WTC11 (cell line): Measurements from ENCODE around the gene OR51S1. TPM values are rescaled to one million over a fixed set of nuclear protein-coding genes. Genes with fewer than 3 reads are reported as not detected.

Experiments
- ATAC-seq: fragments of 200-7000 bp; cut with Tn5 transposase; 2 replicates; pipeline ENCODE4 v1.10.0; 2021; ENCODE audit warnings: mild to moderate bottlenecking, moderate library complexity
- Bru-seq: library from RNA; stranded (reverse); fragments of 400-500 nt; gene quantifications from one replicate; lab custom pipeline; 2021; lab: Mats Ljungman, UMichigan
- CTCF ChIA-PET: fragments of 300-600 bp; sonication (Branson Sonifier 250); formaldehyde crosslinking; loops from one replicate; lab custom pipeline; 2021; ENCODE audit warnings: antibody characterized with exemption; lab: Charles Lee
- POLR2A ChIA-PET: fragments of 350-600 bp; sonication (Branson Sonifier 250); formaldehyde crosslinking; loops from one replicate; lab custom pipeline; 2021; ENCODE audit warnings: antibody characterized with exemption; lab: Charles Lee
- DNase-seq: peaks from one replicate; pipeline ENCODE4 v3.0.0; 2021; ENCODE audit warnings: low spot score
- H3K27ac Mint-ChIP-seq: 2 replicates; pipeline ENCODE4 v1.8.0; 2021; ENCODE audit warnings: mixed read lengths
- H3K27me3 Mint-ChIP-seq: 2 replicates; pipeline ENCODE4 v1.8.0; 2021; ENCODE audit warnings: low read depth, mild to moderate bottlenecking, moderate library complexity, mixed read lengths
- H3K36me3 Mint-ChIP-seq: 2 replicates; pipeline ENCODE4 v1.8.0; 2021; ENCODE audit warnings: mixed read lengths
- H3K4me1 Mint-ChIP-seq: 2 replicates; pipeline ENCODE4 v1.8.0; 2022; ENCODE audit warnings: mixed read lengths
- H3K4me3 Mint-ChIP-seq: 2 replicates; pipeline ENCODE4 v1.8.0; 2021; ENCODE audit warnings: mild to moderate bottlenecking, moderate library complexity, mixed read lengths
- H3K9me3 Mint-ChIP-seq: 2 replicates; pipeline ENCODE4 v1.8.0; 2021; ENCODE audit warnings: mixed read lengths
- ELF4 ChIP-seq: sonication (generic); formaldehyde crosslinking; IDR thresholded peaks from 2 replicates; pipeline ENCODE4 v1.8.1; 2022; ENCODE audit warnings: low read depth, mild to moderate bottlenecking, moderate library complexity, missing genetic modification reagents
- JUN ChIP-seq: sonication (generic); formaldehyde crosslinking; IDR thresholded peaks from 2 replicates; pipeline ENCODE4 v1.8.0; 2023; ENCODE audit warnings: mild to moderate bottlenecking, missing genetic modification reagents
- NFATC4 ChIP-seq: fragments of 250-450 bp; sonication (Bioruptor Pico); IDR thresholded peaks from 2 replicates; pipeline ENCODE4 v1.9.0; 2021; ENCODE audit warnings: mild to moderate bottlenecking
- RELA ChIP-seq: sonication (generic); formaldehyde crosslinking; IDR thresholded peaks from 2 replicates; pipeline ENCODE4 v1.8.1; 2022; ENCODE audit warnings: missing genetic modification reagents, mild to moderate bottlenecking, borderline replicate concordance
- SMAD3 ChIP-seq: sonication (generic); formaldehyde crosslinking; IDR thresholded peaks from 2 replicates; pipeline ENCODE4 v1.8.0; 2022; ENCODE audit warnings: missing genetic modification reagents, mild to moderate bottlenecking, borderline replicate concordance
- SOX15 ChIP-seq: fragments of 250-450 bp; sonication (Bioruptor Pico); IDR thresholded peaks from 2 replicates; pipeline ENCODE4 v1.9.0; 2021; ENCODE audit warnings: mild to moderate bottlenecking
- ZNF219 ChIP-seq: sonication (generic); formaldehyde crosslinking; IDR thresholded peaks from 2 replicates; pipeline ENCODE4 v1.8.0; 2023; ENCODE audit warnings: missing genetic modification reagents, mild to moderate bottlenecking, borderline replicate concordance
- ZNF317 ChIP-seq: sonication (generic); formaldehyde crosslinking; IDR thresholded peaks from 2 replicates; pipeline ENCODE4 v1.8.1; 2023; ENCODE audit warnings: low read depth, mild to moderate bottlenecking, moderate library complexity, missing genetic modification reagents, borderline replicate concordance
- ZNF396 ChIP-seq: fragments of 250-450 bp; sonication (Bioruptor Pico); IDR thresholded peaks from 2 replicates; pipeline ENCODE4 v1.8.0; 2021; ENCODE audit warnings: mild to moderate bottlenecking, moderate library complexity, borderline replicate concordance
- long read RNA-seq, 3 experiments: library from RNA in 1 of 3; library from capped mRNA in 1 of 3; library from polyadenylated mRNA in 1 of 3; unstranded in 2 of 3; stranded (forward) in 1 of 3; transcript quantifications; one replicate each; pipeline ENCODE4 v2.0.0, GENCODE V29; 2021
- total RNA-seq: library from RNA; stranded (reverse); gene quantifications from 3 replicates; pipeline ENCODE4 v1.2.3, GENCODE V29; 2021
- TF ChIP-seq, protein P1 (sequence below): sonication (generic); formaldehyde crosslinking; IDR thresholded peaks from 2 replicates; pipeline ENCODE4 v1.8.1; 2023; ENCODE audit warnings: mild to moderate bottlenecking, missing genetic modification reagents
- TF ChIP-seq, protein P2 (sequence below): fragments of 250-450 bp; sonication (Bioruptor Pico); IDR thresholded peaks from 2 replicates; pipeline ENCODE4 v1.8.0; 2021; ENCODE audit warnings: mild to moderate bottlenecking
- TF ChIP-seq, protein P3 (sequence below): sonication (generic); formaldehyde crosslinking; IDR thresholded peaks from 2 replicates; pipeline ENCODE4 v1.8.1; 2022; ENCODE audit warnings: mild to moderate bottlenecking, missing genetic modification reagents, moderate library complexity, borderline replicate concordance
- TF ChIP-seq, protein P4 (sequence below): sonication (generic); formaldehyde crosslinking; IDR thresholded peaks from 2 replicates; pipeline ENCODE4 v1.8.1; 2023; ENCODE audit warnings: mild to moderate bottlenecking, moderate library complexity, missing genetic modification reagents
- TF ChIP-seq, protein P5 (sequence below): sonication (generic); formaldehyde crosslinking; IDR thresholded peaks from 2 replicates; pipeline ENCODE4 v1.8.1; 2023; ENCODE audit warnings: mild to moderate bottlenecking, missing genetic modification reagents
- TF ChIP-seq, protein P6 (sequence below): fragments of 250-450 bp; sonication (Bioruptor Pico); IDR thresholded peaks from 2 replicates; pipeline ENCODE4 v1.9.0; 2021; ENCODE audit warnings: mild to moderate bottlenecking, borderline replicate concordance

The OR51S1 gene, protein sequence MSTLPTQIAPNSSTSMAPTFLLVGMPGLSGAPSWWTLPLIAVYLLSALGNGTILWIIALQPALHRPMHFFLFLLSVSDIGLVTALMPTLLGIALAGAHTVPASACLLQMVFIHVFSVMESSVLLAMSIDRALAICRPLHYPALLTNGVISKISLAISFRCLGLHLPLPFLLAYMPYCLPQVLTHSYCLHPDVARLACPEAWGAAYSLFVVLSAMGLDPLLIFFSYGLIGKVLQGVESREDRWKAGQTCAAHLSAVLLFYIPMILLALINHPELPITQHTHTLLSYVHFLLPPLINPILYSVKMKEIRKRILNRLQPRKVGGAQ
- not detected in 3 replicates for total RNA-seq
- Bru-seq, nascent RNA, result not detected
- long read RNA-seq, experiment 1, result 0 reads
- long read RNA-seq, experiment 2, result 0 reads
- long read RNA-seq, experiment 3, result 0 reads

DNA sequence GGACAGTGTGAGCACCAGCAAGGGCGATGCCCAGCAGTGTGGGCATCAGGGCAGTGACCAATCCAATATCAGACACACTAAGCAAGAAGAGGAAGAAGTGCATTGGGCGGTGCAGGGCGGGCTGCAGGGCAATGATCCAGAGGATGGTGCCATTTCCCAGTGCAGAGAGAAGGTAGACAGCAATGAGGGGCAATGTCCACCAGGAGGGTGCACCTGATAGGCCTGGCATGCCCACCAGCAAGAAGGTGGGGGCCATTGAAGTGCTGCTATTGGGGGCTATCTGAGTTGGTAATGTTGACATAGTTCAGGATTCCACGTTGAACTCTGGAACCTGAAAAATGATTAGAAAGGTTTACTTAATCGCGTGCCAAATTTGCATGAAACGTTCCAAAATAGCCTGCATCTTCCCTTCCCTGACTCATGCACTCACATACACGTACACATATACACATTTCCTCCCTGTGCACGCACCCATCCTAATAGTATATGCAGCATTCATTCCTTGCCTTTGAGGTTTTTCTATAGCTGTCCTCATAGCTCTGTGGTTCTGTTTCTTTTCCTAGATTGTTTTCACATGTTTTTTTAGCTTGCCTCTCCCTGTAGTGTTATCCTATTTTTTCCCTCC is at the start of gene OR51S1:
Gene OR51S1 (minus strand): TSS at position 301 of the 625 bp plus-strand sequence. CDS start 0 bp downstream, at position 301.
- no peak within 1 kb of the TSS for H3K4me3 Mint-ChIP-seq
- ATAC-seq (peak; percentile 51; the same call in 1 of the 2 replicates), DNase-seq (no peak)
- H3K9me3 Mint-ChIP-seq, result peaks cover 3% of the 10 kb centered on the region
- no peaks in the 10 kb centered on the region for H3K36me3 Mint-ChIP-seq
- ChIA-PET CTCF (no interaction called here), POLR2A (no interaction called here)
- no peaks in the 10 kb centered on the region; the same call in 1 of the 2 replicates for H3K27me3 Mint-ChIP-seq
- TF ChIP-seq RELA (CRISPR knock-in tag), result no peak
- no peak for TF ChIP-seq SMAD3 (CRISPR knock-in tag)
- TF ChIP-seq SOX15 (CRISPR knock-in tag), result no peak
- TF ChIP-seq, protein P1, sequence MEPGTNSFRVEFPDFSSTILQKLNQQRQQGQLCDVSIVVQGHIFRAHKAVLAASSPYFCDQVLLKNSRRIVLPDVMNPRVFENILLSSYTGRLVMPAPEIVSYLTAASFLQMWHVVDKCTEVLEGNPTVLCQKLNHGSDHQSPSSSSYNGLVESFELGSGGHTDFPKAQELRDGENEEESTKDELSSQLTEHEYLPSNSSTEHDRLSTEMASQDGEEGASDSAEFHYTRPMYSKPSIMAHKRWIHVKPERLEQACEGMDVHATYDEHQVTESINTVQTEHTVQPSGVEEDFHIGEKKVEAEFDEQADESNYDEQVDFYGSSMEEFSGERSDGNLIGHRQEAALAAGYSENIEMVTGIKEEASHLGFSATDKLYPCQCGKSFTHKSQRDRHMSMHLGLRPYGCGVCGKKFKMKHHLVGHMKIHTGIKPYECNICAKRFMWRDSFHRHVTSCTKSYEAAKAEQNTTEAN, result no peak
- TF ChIP-seq, protein P2, sequence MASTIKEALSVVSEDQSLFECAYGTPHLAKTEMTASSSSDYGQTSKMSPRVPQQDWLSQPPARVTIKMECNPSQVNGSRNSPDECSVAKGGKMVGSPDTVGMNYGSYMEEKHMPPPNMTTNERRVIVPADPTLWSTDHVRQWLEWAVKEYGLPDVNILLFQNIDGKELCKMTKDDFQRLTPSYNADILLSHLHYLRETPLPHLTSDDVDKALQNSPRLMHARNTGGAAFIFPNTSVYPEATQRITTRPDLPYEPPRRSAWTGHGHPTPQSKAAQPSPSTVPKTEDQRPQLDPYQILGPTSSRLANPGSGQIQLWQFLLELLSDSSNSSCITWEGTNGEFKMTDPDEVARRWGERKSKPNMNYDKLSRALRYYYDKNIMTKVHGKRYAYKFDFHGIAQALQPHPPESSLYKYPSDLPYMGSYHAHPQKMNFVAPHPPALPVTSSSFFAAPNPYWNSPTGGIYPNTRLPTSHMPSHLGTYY (CRISPR knock-in tag), result no peak
- TF ChIP-seq, protein P3, sequence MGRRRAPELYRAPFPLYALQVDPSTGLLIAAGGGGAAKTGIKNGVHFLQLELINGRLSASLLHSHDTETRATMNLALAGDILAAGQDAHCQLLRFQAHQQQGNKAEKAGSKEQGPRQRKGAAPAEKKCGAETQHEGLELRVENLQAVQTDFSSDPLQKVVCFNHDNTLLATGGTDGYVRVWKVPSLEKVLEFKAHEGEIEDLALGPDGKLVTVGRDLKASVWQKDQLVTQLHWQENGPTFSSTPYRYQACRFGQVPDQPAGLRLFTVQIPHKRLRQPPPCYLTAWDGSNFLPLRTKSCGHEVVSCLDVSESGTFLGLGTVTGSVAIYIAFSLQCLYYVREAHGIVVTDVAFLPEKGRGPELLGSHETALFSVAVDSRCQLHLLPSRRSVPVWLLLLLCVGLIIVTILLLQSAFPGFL (CRISPR knock-in tag), result no peak
- TF ChIP-seq, protein P4, sequence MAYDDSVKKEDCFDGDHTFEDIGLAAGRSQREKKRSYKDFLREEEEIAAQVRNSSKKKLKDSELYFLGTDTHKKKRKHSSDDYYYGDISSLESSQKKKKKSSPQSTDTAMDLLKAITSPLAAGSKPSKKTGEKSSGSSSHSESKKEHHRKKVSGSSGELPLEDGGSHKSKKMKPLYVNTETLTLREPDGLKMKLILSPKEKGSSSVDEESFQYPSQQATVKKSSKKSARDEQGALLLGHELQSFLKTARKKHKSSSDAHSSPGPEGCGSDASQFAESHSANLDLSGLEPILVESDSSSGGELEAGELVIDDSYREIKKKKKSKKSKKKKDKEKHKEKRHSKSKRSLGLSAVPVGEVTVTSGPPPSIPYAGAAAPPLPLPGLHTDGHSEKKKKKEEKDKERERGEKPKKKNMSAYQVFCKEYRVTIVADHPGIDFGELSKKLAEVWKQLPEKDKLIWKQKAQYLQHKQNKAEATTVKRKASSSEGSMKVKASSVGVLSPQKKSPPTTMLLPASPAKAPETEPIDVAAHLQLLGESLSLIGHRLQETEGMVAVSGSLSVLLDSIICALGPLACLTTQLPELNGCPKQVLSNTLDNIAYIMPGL, result no peak
- TF ChIP-seq, protein P5, sequence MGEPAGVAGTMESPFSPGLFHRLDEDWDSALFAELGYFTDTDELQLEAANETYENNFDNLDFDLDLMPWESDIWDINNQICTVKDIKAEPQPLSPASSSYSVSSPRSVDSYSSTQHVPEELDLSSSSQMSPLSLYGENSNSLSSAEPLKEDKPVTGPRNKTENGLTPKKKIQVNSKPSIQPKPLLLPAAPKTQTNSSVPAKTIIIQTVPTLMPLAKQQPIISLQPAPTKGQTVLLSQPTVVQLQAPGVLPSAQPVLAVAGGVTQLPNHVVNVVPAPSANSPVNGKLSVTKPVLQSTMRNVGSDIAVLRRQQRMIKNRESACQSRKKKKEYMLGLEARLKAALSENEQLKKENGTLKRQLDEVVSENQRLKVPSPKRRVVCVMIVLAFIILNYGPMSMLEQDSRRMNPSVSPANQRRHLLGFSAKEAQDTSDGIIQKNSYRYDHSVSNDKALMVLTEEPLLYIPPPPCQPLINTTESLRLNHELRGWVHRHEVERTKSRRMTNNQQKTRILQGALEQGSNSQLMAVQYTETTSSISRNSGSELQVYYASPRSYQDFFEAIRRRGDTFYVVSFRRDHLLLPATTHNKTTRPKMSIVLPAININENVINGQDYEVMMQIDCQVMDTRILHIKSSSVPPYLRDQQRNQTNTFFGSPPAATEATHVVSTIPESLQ (CRISPR knock-in tag), result no peak
- TF ChIP-seq ZNF219 (CRISPR knock-in tag), result no peak
- no peak for TF ChIP-seq ELF4 (CRISPR knock-in tag)
- TF ChIP-seq, protein P6, sequence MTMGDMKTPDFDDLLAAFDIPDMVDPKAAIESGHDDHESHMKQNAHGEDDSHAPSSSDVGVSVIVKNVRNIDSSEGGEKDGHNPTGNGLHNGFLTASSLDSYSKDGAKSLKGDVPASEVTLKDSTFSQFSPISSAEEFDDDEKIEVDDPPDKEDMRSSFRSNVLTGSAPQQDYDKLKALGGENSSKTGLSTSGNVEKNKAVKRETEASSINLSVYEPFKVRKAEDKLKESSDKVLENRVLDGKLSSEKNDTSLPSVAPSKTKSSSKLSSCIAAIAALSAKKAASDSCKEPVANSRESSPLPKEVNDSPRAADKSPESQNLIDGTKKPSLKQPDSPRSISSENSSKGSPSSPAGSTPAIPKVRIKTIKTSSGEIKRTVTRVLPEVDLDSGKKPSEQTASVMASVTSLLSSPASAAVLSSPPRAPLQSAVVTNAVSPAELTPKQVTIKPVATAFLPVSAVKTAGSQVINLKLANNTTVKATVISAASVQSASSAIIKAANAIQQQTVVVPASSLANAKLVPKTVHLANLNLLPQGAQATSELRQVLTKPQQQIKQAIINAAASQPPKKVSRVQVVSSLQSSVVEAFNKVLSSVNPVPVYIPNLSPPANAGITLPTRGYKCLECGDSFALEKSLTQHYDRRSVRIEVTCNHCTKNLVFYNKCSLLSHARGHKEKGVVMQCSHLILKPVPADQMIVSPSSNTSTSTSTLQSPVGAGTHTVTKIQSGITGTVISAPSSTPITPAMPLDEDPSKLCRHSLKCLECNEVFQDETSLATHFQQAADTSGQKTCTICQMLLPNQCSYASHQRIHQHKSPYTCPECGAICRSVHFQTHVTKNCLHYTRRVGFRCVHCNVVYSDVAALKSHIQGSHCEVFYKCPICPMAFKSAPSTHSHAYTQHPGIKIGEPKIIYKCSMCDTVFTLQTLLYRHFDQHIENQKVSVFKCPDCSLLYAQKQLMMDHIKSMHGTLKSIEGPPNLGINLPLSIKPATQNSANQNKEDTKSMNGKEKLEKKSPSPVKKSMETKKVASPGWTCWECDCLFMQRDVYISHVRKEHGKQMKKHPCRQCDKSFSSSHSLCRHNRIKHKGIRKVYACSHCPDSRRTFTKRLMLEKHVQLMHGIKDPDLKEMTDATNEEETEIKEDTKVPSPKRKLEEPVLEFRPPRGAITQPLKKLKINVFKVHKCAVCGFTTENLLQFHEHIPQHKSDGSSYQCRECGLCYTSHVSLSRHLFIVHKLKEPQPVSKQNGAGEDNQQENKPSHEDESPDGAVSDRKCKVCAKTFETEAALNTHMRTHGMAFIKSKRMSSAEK (CRISPR knock-in tag), result no peak
- no peak for TF ChIP-seq ZNF317 (CRISPR knock-in tag)
- no peak for TF ChIP-seq NFATC4 (CRISPR knock-in tag)
- no peak for TF ChIP-seq JUN (CRISPR knock-in tag)
- TF ChIP-seq ZNF396 (CRISPR knock-in tag), result no peak
- H3K27ac Mint-ChIP-seq, result no peak within 1 kb of the TSS
- H3K4me1 Mint-ChIP-seq, result no peaks in the 10 kb centered on the region
